ENCODE results near the gene HLA-A.

HLA-A gene

DNA sequence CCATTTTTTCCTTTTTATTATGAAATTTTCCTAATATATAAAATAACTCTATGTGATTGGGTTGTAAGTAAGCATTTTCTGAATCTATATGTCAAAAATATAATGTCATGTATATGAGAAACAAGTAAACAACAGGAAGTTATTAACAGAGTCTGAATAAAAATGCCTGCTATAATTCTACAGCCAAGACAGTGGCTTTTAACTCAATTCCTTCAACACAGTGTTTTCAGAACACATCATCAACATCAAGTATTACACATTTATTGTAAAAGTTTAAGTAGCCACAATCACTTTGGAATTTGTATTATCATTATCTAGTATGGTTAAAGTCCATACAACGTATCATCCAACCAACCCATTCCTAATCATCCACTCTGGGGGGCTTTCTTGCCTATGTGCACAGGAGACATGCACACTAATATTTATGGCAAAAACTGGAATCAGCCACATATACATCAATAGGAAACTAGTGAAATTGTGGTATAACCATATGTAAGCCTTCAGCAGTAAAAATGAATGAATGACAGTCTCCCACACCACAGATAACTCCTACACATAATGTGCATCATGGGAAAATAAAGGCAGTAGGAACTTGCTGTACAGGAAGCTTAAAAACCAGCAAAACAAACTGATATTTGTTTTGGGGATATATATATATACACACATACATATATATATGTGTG is 6.9 kb upstream of the HLA-A start:
- no peak for DNase-seq (ENCODE audit: low read depth, low spot score)

- DNase-seq (ENCODE audit: low read depth, low spot score), result no peak
These were observed 3.4 kb upstream of the HLA-A start for GRCh38 chr6:29938746-29939508.

DNA sequence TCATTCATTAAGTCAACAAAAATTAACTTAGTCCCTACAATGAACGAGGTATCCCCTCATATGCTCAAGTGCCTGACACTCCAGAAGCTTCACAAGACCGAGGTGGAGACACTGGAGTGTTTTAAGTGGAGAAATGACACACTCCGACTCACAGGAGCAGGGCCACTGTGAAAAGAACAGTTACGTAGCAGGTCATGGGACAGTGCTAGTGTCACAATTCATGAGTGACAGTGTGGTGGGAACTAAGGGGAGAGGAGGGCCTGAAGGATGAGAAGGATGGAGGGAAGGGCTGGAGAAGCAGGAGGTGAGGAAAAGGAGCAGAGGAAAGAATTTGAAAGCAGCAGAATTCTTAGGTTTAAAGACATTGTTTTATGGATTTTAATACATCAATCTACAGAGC is 1.3 kb upstream of the HLA-A start:
- no peak for DNase-seq (ENCODE audit: low read depth, low spot score)

GRCh38 chr6:29941471-29941870 is 861 bp upstream of the HLA-A start:
- DNase-seq (ENCODE audit: low read depth, low spot score), result no peak

- DNase-seq (ENCODE audit: low read depth, low spot score), result no peak
These were observed 437 bp upstream of the HLA-A start for GRCh38 chr6:29941916-29942274.

DNA sequence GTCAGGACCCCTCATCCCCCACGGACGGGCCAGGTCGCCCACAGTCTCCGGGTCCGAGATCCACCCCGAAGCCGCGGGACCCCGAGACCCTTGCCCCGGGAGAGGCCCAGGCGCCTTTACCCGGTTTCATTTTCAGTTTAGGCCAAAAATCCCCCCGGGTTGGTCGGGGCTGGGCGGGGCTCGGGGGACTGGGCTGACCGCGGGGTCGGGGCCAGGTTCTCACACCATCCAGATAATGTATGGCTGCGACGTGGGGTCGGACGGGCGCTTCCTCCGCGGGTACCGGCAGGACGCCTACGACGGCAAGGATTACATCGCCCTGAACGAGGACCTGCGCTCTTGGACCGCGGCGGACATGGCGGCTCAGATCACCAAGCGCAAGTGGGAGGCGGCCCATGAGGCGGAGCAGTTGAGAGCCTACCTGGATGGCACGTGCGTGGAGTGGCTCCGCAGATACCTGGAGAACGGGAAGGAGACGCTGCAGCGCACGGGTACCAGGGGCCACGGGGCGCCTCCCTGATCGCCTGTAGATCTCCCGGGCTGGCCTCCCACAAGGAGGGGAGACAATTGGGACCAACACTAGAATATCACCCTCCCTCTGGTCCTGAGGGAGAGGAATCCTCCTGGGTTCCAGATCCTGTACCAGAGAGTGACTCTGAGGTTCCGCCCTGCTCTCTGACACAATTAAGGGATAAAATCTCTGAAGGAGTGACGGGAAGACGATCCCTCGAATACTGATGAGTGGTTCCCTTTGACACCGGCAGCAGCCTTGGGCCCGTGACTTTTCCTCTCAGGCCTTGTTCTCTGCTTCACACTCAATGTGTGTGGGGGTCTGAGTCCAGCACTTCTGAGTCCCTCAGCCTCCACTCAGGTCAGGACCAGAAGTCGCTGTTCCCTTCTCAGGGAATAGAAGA is 978 bp downstream of the HLA-A start:
- DNase-seq (ENCODE audit: low read depth, low spot score), result no peak

GRCh38 chr6:29945281-29945820 is 3.0 kb downstream of the HLA-A start:
- DNase-seq (ENCODE audit: low read depth, low spot score), result no peak

DNA sequence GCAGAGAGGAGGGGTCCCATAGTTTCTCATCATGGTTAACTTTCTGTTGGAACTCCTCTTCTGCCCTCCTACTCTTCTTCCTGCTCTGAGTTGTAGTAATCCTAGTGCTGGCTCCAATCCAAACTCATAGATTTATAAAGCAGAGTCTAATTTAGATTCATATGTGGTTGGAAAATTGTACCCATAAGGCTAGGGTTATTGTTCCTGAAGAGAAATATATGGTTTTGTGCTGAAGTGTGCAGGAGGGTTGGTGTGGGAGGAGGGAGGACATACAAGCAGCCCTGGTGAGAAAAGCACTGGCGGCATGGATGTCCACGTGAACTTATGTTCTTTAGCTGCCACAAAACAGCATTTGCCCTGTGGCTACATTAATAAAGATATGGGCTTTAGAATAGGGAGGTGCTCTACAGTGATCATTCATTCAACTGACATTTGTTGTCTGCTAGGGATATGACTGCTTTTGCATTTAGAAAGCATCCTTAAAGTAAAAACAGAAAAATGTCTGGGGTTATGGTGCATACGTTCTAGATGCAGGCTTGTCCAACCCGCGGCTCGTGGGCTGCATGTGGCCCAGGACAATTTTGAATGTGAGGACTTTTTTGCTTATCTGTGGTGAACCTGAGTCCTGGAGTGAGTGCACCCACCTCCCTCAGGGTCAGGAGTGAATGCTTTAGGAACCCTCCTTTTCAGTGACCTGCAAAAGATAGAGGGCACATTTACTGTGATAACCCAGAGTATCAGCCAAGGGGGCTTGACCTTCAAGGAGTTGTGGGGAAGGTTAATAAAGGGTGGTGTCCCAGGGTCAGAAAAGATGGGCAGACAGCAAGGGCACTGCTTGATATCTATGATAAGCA is 4.1 kb downstream of the HLA-A start:
- no peak for DNase-seq (ENCODE audit: low read depth, low spot score)

GRCh38 chr6:29947077-29947980 is 5.0 kb downstream of the HLA-A start:
- DNase-seq (ENCODE audit: low read depth, low spot score), result no peak

GRCh38 chr6:29948277-29948676 is 5.9 kb downstream of the HLA-A start:
- DNase-seq (ENCODE audit: low read depth, low spot score), result no peak

DNA sequence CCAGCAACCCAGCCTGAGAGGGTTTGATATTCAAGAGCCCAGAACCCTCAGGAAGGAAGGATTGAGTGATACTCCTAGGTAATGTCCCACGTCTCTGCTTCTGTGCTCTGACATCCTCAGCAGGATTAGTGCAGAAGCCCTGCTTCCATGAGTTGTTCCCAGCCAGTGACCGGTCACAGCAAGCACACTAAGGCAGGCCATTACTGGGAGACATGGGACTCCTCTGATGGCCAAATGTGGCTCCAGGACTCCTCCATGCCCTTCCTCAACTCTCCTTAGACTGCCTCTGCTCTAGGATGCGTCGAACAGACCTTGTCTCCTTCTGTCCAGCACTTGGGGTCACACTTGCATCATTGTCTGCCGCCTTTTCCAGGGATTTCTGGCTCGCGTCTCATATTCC is 7.6 kb downstream of the HLA-A start:
- no peak for DNase-seq (ENCODE audit: low read depth, low spot score)

DNA sequence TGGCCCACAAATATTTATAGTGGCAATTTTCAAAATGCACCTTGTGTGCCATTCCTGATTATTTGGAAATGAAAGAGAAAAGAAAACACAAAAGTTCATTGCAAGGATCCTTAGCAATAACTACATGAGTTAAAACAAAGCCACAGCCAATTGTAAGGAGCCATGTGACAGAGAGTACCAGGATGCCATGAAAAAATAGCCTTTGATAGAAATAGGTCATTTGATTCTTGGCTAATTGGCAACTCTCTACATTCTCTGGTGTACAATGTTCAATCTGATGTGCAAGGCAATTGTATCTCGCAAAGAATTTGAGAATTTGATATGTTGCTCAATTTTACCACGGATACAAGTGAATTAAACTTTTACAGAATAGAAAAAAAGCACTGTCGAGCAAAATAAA is 9.6 kb downstream of the HLA-A start:
- no peak for DNase-seq (ENCODE audit: low read depth, low spot score)

DNA sequence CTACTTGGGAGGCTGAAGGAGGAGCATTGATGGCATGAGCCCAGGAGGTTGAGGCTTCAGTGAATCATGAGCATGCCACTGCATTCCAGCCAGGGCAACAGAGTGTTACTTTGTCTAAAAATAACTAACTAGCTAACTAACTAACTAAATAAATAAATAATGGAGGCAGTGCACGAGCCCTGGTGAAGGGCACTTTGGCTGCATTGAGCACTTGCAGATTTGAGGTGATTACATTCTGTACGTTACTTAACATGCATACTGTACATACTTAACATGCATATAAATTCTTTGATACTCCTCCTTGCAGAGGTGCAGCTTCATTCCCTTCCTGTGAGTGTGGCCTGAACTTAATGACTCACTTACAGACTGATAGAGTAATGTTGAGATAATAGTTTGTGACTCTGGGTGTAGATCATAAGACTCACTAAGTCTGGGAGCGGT is 10.7 kb downstream of the HLA-A start:
- DNase-seq (ENCODE audit: low read depth, low spot score), result no peak

DNA sequence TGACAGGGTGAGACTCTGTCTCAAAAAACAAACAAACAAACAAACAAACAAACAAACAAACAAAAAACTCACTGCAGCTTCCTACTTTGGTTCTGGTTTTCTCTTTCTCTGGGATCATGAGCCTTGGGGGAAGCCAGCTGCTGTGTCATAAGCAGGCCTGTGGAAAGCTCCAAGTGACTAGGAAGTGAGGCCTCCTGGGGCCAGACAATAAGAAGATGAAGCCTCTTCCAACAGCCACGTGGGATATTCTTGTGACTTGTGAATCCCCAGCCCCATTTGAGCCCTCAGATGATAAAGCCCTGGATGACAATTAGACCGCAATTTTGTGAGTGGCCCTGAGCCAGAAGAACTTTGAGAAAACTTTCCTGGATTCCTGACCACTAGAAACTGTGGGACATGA is 11.4 kb downstream of the HLA-A start:
- no peak for DNase-seq (ENCODE audit: low read depth, low spot score)

GRCh38 chr6:29954272-29954671 is 11.9 kb downstream of the HLA-A start:
- no peak for DNase-seq (ENCODE audit: low read depth, low spot score)

- DNase-seq (ENCODE audit: low read depth, low spot score), result no peak
These were observed 13.5 kb downstream of the HLA-A start for GRCh38 chr6:29955783-29956182.

DNA sequence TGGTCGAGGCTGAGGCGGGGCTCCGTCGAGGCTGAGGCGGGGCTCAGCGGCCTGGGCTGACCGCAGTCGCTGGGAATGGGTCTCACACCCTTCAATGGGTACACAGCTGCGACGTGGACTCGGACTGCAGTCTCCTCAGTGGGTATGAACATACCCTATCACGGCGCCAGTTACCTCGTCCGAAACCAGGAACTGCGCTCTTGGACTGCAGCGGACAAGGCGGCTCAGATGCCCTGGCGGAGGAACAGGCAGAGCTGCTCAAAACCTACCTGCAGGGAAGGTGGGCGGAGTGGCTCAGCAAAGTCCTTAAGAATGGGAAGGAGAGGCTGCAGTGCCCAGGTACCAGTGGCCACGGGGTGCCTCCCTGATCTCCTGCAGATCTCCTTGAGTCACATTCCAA is 14.2 kb downstream of the HLA-A start:
- no peak for DNase-seq (ENCODE audit: low read depth, low spot score)

- DNase-seq (ENCODE audit: low read depth, low spot score), result no peak
These were observed 15.7 kb downstream of the HLA-A start for GRCh38 chr6:29958046-29958445.

- DNase-seq (ENCODE audit: low read depth, low spot score), result no peak
These were observed 16.6 kb downstream of the HLA-A start for GRCh38 chr6:29958921-29959320.

DNA sequence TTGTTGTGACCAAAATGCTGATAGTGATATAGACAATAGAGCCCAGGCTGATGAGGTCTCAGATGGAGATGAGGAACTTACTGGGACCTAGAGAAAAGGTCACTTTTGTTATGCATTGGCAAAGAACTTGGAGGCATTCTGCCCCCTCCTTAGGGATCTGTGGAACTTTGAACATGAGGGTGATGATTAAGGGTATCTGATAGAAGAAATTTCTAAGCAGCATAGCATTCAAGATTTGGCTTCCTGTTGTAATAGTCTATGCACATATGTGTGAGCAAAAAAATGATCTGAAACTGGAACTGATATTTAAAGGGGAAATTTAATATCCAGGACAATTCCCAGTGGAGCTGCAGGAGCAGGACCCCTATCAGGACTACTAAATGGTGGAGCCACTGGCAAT is 17.1 kb downstream of the HLA-A start:
- DNase-seq (ENCODE audit: low read depth, low spot score), result no peak
